GM23338 (cell line): ENCODE measurements around the gene GAREM1. TPM values are rescaled to one million over a fixed set of nuclear protein-coding genes. Genes with fewer than 3 reads are reported as not detected.

Experiments
- ATAC-seq: fragments of 200-7000 bp; cut with Tn5 transposase; 3 replicates; pipeline ENCODE4 v1.9.1; 2020
- DNase-seq: peaks from one replicate; pipeline ENCODE4 v3.0.0-alpha.2; 2015; ENCODE audit warnings: low spot score
- H2AFZ ChIP-seq: fragments of 200-600 bp; sonication (generic); 2 replicates; pipeline ENCODE4 v1.8.0; 2016; ENCODE audit warnings: antibody characterized with exemption, mild to moderate bottlenecking, moderate library complexity
- H3F3A ChIP-seq: fragments of 200-600 bp; sonication (generic); replicated peaks from 2 replicates; pipeline ENCODE4 v1.8.0; 2017; ENCODE audit warnings: antibody characterized with exemption, mixed run types, low read depth
- H3K27ac ChIP-seq: fragments of 200-600 bp; sonication (generic); 2 replicates; pipeline ENCODE4 v1.6.1; 2016; ENCODE audit warnings: low read depth
- H3K27me3 ChIP-seq: fragments of 200-600 bp; sonication (generic); 2 replicates; pipeline ENCODE4 v1.8.0; 2016; ENCODE audit warnings: mild to moderate bottlenecking, mixed run types, moderate library complexity; ENCODE audit not compliant: insufficient read depth
- H3K36me3 ChIP-seq: fragments of 200-600 bp; sonication (generic); 2 replicates; pipeline ENCODE4 v1.8.0; 2016; ENCODE audit warnings: mild to moderate bottlenecking; ENCODE audit not compliant: insufficient read depth
- H3K4me1 ChIP-seq: fragments of 200-600 bp; sonication (generic); 2 replicates; pipeline ENCODE4 v1.8.0; 2016; ENCODE audit warnings: mild to moderate bottlenecking, moderate library complexity; ENCODE audit not compliant: insufficient read depth
- H3K4me2 ChIP-seq: fragments of 200-600 bp; sonication (generic); 2 replicates; pipeline ENCODE4 v1.7.1; 2017; ENCODE audit warnings: mixed run types
- H3K4me3 ChIP-seq: fragments of 200-600 bp; sonication (generic); 2 replicates; pipeline ENCODE4 v1.6.1; 2016; ENCODE audit warnings: mixed run types
- H3K79me2 ChIP-seq: fragments of 200-600 bp; sonication (generic); replicated peaks from 2 replicates; pipeline ENCODE4 v1.8.0; 2017; ENCODE audit warnings: mild to moderate bottlenecking; ENCODE audit not compliant: insufficient read depth
- H3K9me2 ChIP-seq: fragments of 200-600 bp; sonication (generic); 2 replicates; pipeline ENCODE4 v1.8.0; 2017; ENCODE audit not compliant: insufficient read depth
- H4K20me1 ChIP-seq: fragments of 200-600 bp; sonication (generic); replicated peaks from 2 replicates; pipeline ENCODE4 v1.8.0; 2017; ENCODE audit warnings: mild to moderate bottlenecking; ENCODE audit not compliant: insufficient read depth
- H3K27ac Mint-ChIP-seq: 2 replicates; pipeline ENCODE4 v1.8.0; 2020; ENCODE audit warnings: inconsistent platforms, mild to moderate bottlenecking, moderate library complexity, mixed read lengths
- H3K27me3 Mint-ChIP-seq: 3 replicates; pipeline ENCODE4 v1.8.0; 2022; ENCODE audit warnings: low read depth, mild to moderate bottlenecking, moderate library complexity, mixed read lengths, inconsistent platforms; ENCODE audit not compliant: insufficient read depth, poor library complexity
- H3K36me3 Mint-ChIP-seq: 3 replicates; pipeline ENCODE4 v1.8.0; 2021; ENCODE audit warnings: low read depth, mild to moderate bottlenecking, inconsistent platforms, moderate library complexity, mixed read lengths
- H3K4me1 Mint-ChIP-seq: 3 replicates; pipeline ENCODE4 v1.8.0; 2020; ENCODE audit warnings: mild to moderate bottlenecking, inconsistent platforms, mixed read lengths
- H3K4me3 Mint-ChIP-seq: 3 replicates; pipeline ENCODE4 v1.8.0; 2021; ENCODE audit warnings: moderate library complexity, mild to moderate bottlenecking, inconsistent platforms, mixed read lengths
- H3K9me3 Mint-ChIP-seq: 3 replicates; pipeline ENCODE4 v1.8.0; 2020; ENCODE audit warnings: moderate library complexity, mild to moderate bottlenecking, inconsistent platforms, mixed read lengths
- CREB1 ChIP-seq: fragments of 250-450 bp; sonication (Bioruptor Pico); IDR thresholded peaks from 2 replicates; pipeline ENCODE4 v1.5.0; 2020; ENCODE audit warnings: low read depth, mild to moderate bottlenecking, moderate library complexity
- CTCF ChIP-seq, 2 experiments: fragments of 200-600 bp in 1 of 2; sonication (generic) in 1 of 2; conservative IDR thresholded peaks; 2 replicates each; pipeline versions ENCODE4 v1.5.1 to v1.6.1; 2016 to 2017; ENCODE audit warnings: antibody characterized with exemption in 2 of 2, low read depth in 2 of 2, mild to moderate bottlenecking in 2 of 2, moderate library complexity in 1 of 2
- EZH2 ChIP-seq: fragments of 200-600 bp; sonication (generic); IDR thresholded peaks from one replicate; pipeline ENCODE4 v1.8.0; 2017; ENCODE audit warnings: antibody characterized with exemption, mild to moderate bottlenecking, low read depth; ENCODE audit not compliant: unreplicated experiment
- EZH2phosphoT487 ChIP-seq: fragments of 200-600 bp; sonication (generic); IDR thresholded peaks from one replicate; pipeline ENCODE4 v1.8.1; 2018; ENCODE audit warnings: antibody characterized with exemption; ENCODE audit not compliant: unreplicated experiment
- JUNB ChIP-seq: IDR thresholded peaks from one replicate; pipeline ENCODE4 v1.6.1; 2016; ENCODE audit warnings: antibody characterized with exemption; ENCODE audit not compliant: unreplicated experiment
- NANOG ChIP-seq: IDR thresholded peaks from 2 replicates; pipeline ENCODE4 v1.6.1; 2016; ENCODE audit warnings: antibody characterized with exemption, borderline replicate concordance
- POLR2AphosphoS5 ChIP-seq: IDR thresholded peaks from 2 replicates; pipeline ENCODE4 v1.6.1; 2016; ENCODE audit warnings: antibody characterized with exemption, low read depth
- STAT1 ChIP-seq: IDR thresholded peaks from one replicate; pipeline ENCODE4 v1.6.1; 2016; ENCODE audit warnings: antibody characterized with exemption; ENCODE audit not compliant: unreplicated experiment
- ZNF114 ChIP-seq: fragments of 250-450 bp; sonication (Bioruptor Pico); IDR thresholded peaks from 2 replicates; pipeline ENCODE4 v1.5.0; 2020; ENCODE audit warnings: mild to moderate bottlenecking, moderate library complexity
- ZNF331 ChIP-seq: fragments of 250-450 bp; sonication (Bioruptor Pico); IDR thresholded peaks from 2 replicates; pipeline ENCODE4 v1.5.0; 2020; ENCODE audit warnings: low read depth, mild to moderate bottlenecking, moderate library complexity
- polyA plus RNA-seq: library from polyadenylated mRNA; unstranded; fragments of >200 nt; fragmentation: Nextera tagmentation; extraction: Ambion mirVana; gene quantifications from 2 replicates; pipeline ENCODE4 v1.2.1, GENCODE V29; 2016
- total RNA-seq: library from RNA; depleted of rRNA; stranded (reverse); fragments of >200 nt; shearing (Covaris generic); gene quantifications from 2 replicates; pipeline ENCODE4 v1.2.3, GENCODE V29; 2014
- TF ChIP-seq, protein P1 (sequence below): IDR thresholded peaks from 2 replicates; pipeline ENCODE4 v1.6.1; 2016; ENCODE audit warnings: antibody characterized with exemption
- TF ChIP-seq, protein P2 (sequence below): IDR thresholded peaks from one replicate; pipeline ENCODE4 v1.6.1; 2018; ENCODE audit warnings: antibody characterized with exemption; ENCODE audit not compliant: unreplicated experiment
- TF ChIP-seq, protein P3 (sequence below): fragments of 250-450 bp; sonication (Bioruptor Pico); IDR thresholded peaks from 2 replicates; pipeline ENCODE4 v1.5.0; 2020; ENCODE audit warnings: mild to moderate bottlenecking, moderate library complexity

GAREM1 gene
- total and polyA plus RNA-seq, 2 experiments from 2014 or later, result 2.7 to 6.0 TPM

GRCh38 chr18:32460171-32460731 lies 10.4 kb downstream of the GAREM1 start:
- Histone ChIP-seq H3K4me2 (no peak overlapping the region), H3F3A (no peaks in the 10 kb centered on the region), H2AFZ (no peak overlapping the region), H3K4me1 (peaks cover 8% of the 10 kb centered on the region), H3K79me2 (peaks cover 55% of the 10 kb centered on the region), H4K20me1 (0 out of 2 replicates have a peak, but pooled peaks cover 3% of the 10 kb centered on the region), H3K27ac (peak overlapping the region; percentile 3; the same call in 1 of the 2 replicates), H3K4me3 (no peak overlapping the region), H3K27me3 (no peaks in the 10 kb centered on the region), H3K36me3 (no peaks in the 10 kb centered on the region), H3K9me2 (no peaks in the 10 kb centered on the region)
- Mint-ChIP-seq H3K4me3 (no peak overlapping the region), H3K36me3 (no peaks in the 10 kb centered on the region), H3K4me1 (peaks cover 24% of the 10 kb centered on the region), H3K9me3 (no peaks in the 10 kb centered on the region), H3K27me3 (no peaks in the 10 kb centered on the region), H3K27ac (no peak overlapping the region)
- DNase-seq (no peak), ATAC-seq (no peak)
- TF ChIP-seq JUNB (no peak), NANOG (no peak), EZH2 (no peak), POLR2AphosphoS5 (no peak), ZNF331 (no peak), EZH2phosphoT487 (no peak), STAT1 (no peak), CTCF (conservative IDR thresholded peaks at IDR 0.05; ENCODE audit: low read depth in 2 of 2) (no peak), ZNF114 (no peak), CREB1 (CRISPR knock-in tag) (no peak)
- TF ChIP-seq, protein P1, sequence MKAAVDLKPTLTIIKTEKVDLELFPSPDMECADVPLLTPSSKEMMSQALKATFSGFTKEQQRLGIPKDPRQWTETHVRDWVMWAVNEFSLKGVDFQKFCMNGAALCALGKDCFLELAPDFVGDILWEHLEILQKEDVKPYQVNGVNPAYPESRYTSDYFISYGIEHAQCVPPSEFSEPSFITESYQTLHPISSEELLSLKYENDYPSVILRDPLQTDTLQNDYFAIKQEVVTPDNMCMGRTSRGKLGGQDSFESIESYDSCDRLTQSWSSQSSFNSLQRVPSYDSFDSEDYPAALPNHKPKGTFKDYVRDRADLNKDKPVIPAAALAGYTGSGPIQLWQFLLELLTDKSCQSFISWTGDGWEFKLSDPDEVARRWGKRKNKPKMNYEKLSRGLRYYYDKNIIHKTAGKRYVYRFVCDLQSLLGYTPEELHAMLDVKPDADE, result no peak
- TF ChIP-seq, protein P2, sequence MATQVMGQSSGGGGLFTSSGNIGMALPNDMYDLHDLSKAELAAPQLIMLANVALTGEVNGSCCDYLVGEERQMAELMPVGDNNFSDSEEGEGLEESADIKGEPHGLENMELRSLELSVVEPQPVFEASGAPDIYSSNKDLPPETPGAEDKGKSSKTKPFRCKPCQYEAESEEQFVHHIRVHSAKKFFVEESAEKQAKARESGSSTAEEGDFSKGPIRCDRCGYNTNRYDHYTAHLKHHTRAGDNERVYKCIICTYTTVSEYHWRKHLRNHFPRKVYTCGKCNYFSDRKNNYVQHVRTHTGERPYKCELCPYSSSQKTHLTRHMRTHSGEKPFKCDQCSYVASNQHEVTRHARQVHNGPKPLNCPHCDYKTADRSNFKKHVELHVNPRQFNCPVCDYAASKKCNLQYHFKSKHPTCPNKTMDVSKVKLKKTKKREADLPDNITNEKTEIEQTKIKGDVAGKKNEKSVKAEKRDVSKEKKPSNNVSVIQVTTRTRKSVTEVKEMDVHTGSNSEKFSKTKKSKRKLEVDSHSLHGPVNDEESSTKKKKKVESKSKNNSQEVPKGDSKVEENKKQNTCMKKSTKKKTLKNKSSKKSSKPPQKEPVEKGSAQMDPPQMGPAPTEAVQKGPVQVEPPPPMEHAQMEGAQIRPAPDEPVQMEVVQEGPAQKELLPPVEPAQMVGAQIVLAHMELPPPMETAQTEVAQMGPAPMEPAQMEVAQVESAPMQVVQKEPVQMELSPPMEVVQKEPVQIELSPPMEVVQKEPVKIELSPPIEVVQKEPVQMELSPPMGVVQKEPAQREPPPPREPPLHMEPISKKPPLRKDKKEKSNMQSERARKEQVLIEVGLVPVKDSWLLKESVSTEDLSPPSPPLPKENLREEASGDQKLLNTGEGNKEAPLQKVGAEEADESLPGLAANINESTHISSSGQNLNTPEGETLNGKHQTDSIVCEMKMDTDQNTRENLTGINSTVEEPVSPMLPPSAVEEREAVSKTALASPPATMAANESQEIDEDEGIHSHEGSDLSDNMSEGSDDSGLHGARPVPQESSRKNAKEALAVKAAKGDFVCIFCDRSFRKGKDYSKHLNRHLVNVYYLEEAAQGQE, result no peak
- TF ChIP-seq, protein P3, sequence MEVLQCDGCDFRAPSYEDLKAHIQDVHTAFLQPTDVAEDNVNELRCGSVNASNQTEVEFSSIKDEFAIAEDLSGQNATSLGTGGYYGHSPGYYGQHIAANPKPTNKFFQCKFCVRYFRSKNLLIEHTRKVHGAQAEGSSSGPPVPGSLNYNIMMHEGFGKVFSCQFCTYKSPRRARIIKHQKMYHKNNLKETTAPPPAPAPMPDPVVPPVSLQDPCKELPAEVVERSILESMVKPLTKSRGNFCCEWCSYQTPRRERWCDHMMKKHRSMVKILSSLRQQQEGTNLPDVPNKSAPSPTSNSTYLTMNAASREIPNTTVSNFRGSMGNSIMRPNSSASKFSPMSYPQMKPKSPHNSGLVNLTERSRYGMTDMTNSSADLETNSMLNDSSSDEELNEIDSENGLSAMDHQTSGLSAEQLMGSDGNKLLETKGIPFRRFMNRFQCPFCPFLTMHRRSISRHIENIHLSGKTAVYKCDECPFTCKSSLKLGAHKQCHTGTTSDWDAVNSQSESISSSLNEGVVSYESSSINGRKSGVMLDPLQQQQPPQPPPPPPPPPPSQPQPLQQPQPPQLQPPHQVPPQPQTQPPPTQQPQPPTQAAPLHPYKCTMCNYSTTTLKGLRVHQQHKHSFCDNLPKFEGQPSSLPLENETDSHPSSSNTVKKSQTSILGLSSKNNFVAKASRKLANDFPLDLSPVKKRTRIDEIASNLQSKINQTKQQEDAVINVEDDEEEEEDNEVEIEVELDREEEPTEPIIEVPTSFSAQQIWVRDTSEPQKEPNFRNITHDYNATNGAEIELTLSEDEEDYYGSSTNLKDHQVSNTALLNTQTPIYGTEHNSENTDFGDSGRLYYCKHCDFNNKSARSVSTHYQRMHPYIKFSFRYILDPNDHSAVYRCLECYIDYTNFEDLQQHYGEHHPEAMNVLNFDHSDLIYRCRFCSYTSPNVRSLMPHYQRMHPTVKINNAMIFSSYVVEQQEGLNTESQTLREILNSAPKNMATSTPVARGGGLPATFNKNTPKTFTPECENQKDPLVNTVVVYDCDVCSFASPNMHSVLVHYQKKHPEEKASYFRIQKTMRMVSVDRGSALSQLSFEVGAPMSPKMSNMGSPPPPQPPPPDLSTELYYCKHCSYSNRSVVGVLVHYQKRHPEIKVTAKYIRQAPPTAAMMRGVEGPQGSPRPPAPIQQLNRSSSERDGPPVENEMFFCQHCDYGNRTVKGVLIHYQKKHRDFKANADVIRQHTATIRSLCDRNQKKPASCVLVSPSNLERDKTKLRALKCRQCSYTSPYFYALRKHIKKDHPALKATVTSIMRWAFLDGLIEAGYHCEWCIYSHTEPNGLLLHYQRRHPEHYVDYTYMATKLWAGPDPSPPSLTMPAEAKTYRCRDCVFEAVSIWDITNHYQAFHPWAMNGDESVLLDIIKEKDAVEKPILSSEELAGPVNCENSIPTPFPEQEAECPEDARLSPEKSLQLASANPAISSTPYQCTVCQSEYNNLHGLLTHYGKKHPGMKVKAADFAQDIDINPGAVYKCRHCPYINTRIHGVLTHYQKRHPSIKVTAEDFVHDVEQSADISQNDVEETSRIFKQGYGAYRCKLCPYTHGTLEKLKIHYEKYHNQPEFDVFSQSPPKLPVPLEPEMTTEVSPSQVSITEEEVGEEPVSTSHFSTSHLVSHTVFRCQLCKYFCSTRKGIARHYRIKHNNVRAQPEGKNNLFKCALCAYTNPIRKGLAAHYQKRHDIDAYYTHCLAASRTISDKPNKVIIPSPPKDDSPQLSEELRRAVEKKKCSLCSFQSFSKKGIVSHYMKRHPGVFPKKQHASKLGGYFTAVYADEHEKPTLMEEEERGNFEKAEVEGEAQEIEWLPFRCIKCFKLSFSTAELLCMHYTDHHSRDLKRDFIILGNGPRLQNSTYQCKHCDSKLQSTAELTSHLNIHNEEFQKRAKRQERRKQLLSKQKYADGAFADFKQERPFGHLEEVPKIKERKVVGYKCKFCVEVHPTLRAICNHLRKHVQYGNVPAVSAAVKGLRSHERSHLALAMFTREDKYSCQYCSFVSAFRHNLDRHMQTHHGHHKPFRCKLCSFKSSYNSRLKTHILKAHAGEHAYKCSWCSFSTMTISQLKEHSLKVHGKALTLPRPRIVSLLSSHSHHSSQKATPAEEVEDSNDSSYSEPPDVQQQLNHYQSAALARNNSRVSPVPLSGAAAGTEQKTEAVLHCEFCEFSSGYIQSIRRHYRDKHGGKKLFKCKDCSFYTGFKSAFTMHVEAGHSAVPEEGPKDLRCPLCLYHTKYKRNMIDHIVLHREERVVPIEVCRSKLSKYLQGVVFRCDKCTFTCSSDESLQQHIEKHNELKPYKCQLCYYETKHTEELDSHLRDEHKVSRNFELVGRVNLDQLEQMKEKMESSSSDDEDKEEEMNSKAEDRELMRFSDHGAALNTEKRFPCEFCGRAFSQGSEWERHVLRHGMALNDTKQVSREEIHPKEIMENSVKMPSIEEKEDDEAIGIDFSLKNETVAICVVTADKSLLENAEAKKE (CRISPR knock-in tag), result no peak
